HuH-7 (cell line): Measurements from ENCODE around the gene PRICKLE2.

Experiments
- DNase-seq: peaks from one replicate; pipeline ENCODE4 v3.0.0; 2011; ENCODE audit warnings: low spot score

The PRICKLE2 gene

GRCh38 chr3:64046592-64046991 lies 178.7 kb downstream of the PRICKLE2 start:
- DNase-seq = no peak

DNA sequence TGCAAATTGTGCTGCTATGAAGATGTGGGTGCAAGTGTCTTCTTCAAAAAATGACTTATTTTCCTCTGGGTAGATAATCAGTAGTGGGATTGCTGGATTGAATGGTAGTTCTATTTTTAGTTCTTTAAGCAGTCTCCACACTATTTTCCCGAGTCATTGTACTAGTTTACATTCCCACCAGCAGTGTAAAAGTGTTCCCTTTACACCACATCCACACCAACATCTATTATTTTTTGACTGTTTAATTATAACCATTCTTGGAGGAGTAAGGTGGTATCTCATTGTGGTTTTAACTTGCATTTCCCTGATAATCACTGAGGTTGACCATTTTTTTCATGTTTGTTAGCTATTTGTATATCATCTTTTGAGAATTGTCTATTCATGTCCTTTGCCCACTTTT lies 182.3 kb downstream of the PRICKLE2 start:
- DNase-seq = no peak
